Naive B cell (primary cell): ENCODE measurements around the gene DMTF1. TPM values are rescaled to one million over a fixed set of nuclear protein-coding genes. Genes with fewer than 3 reads are reported as not detected.
"Not testable (repeated sequence)": the region's sequence is repeated elsewhere in the genome, so short reads cannot be mapped to it uniquely, and the experiment has no call there.

ENCODE experiments used
- ATAC-seq, 2 donors: fragments of 150-1000 bp; cut with Tn5 transposase; 2 replicates each; pipeline ENCODE4 v1.10.0; 2021; ENCODE audit warnings: low read depth in 2 of 2, mild to moderate bottlenecking in 2 of 2, moderate library complexity in 2 of 2
- DNase-seq: peaks from one replicate; pipeline ENCODE4 v3.0.0; 2022
- H3K27ac Mint-ChIP-seq, 6 donors: one replicate each; pipeline ENCODE4 v1.8.0; 2020 to 2022; ENCODE audit warnings: mild to moderate bottlenecking in 6 of 6, mixed read lengths in 6 of 6, moderate library complexity in 5 of 6, inconsistent platforms in 2 of 6
- H3K27me3 Mint-ChIP-seq, 3 donors: one replicate each; pipeline ENCODE4 v1.8.0; 2021 to 2022; ENCODE audit warnings: mixed read lengths in 3 of 3, mild to moderate bottlenecking in 1 of 3
- H3K36me3 Mint-ChIP-seq, 2 donors: one replicate each; pipeline ENCODE4 v1.8.0; 2020 to 2022; ENCODE audit warnings: mixed read lengths in 2 of 2, inconsistent platforms in 1 of 2, mild to moderate bottlenecking in 1 of 2
- H3K4me1 Mint-ChIP-seq, 3 donors: one replicate each; pipeline ENCODE4 v1.8.0; 2020 to 2022; ENCODE audit warnings: mixed read lengths in 3 of 3, inconsistent platforms in 1 of 3, mild to moderate bottlenecking in 1 of 3, moderate library complexity in 1 of 3
- H3K4me3 Mint-ChIP-seq, 8 donors: one replicate each; pipeline ENCODE4 v1.8.0; 2020 to 2022; ENCODE audit warnings: mild to moderate bottlenecking in 8 of 8, mixed read lengths in 8 of 8, moderate library complexity in 8 of 8, inconsistent platforms in 2 of 8
- H3K9me3 Mint-ChIP-seq, 7 donors: one replicate each; pipeline ENCODE4 v1.8.0; 2020 to 2022; ENCODE audit warnings: mixed read lengths in 7 of 7, mild to moderate bottlenecking in 5 of 7, inconsistent platforms in 2 of 7, moderate library complexity in 1 of 7
- polyA plus RNA-seq, 6 donors: library from polyadenylated mRNA; unstranded; fragments of 300-500 nt; fragmentation: Illumina TruSeq; gene quantifications; one replicate each; pipeline ENCODE4 v1.2.3, GENCODE V29; 2021; ENCODE audit warnings: low read depth in 6 of 6

The DMTF1 gene, protein sequence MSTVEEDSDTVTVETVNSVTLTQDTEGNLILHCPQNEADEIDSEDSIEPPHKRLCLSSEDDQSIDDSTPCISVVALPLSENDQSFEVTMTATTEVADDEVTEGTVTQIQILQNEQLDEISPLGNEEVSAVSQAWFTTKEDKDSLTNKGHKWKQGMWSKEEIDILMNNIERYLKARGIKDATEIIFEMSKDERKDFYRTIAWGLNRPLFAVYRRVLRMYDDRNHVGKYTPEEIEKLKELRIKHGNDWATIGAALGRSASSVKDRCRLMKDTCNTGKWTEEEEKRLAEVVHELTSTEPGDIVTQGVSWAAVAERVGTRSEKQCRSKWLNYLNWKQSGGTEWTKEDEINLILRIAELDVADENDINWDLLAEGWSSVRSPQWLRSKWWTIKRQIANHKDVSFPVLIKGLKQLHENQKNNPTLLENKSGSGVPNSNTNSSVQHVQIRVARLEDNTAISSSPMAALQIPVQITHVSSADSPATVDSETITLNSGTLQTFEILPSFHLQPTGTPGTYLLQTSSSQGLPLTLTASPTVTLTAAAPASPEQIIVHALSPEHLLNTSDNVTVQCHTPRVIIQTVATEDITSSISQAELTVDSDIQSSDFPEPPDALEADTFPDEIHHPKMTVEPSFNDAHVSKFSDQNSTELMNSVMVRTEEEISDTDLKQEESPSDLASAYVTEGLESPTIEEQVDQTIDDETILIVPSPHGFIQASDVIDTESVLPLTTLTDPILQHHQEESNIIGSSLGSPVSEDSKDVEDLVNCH
- 10 to 100 TPM; 25.3 to 76.6 (median 45.2) TPM for polyA plus RNA-seq

DNA sequence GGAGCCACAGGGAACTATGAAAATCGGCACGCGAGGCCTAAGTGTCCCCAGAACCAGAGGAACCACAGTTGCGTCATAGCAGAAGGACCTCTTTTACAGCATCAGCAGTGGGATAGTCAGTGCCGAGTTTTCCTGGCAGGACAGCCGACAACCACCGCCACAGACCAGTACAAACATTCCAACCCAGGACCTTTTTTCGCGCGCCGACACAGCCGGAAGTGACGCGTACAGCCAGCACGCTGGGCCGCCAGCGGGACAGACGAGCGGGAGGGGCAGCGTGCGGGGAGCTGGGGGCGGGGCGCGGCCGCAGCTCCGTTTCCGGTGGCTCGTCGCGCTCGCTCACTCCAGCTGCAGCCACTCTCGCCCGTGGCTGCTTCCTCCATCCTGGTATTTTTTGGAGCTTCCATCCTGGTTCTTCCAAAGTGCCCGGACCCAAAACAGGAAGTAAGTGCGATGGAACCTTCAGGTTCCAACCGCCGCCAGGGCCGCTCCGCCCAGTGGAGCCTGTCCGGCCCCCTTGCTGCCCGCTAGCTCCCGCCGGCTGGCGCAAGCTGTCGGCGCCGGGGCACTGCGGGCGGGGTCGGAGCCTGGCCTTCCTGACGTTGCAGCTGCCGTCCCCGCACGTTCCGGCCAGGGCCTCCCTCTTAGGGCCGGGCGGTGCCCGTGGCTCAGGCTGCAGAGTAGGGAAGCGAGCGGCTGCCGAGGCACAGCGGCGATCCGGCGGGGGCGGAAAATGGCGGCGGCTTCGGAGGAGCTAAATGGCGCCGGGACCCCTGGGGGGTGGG lies at the start of gene DMTF1:
Gene DMTF1 (plus strand): TSS at position 342 of the 785 bp plus-strand sequence. CDS start 12,489 bp downstream, outside the sequence.
- Mint-ChIP-seq H3K27ac (peak within 1 kb of the TSS; percentile 99 to 100 (median 99)), H3K4me1 (peaks cover 25 to 44% (median 33%) of the 10 kb centered on the region in 3 donors), H3K4me3 (peak within 1 kb of the TSS; percentile 92 to 98 (median 97)), H3K36me3 (no peaks in the 10 kb centered on the region), H3K27me3 (no peaks in the 10 kb centered on the region), H3K9me3 (no peaks in the 10 kb centered on the region)
- ATAC-seq (peak; percentile 81 to 82), DNase-seq (peak; percentile 87)

DNA sequence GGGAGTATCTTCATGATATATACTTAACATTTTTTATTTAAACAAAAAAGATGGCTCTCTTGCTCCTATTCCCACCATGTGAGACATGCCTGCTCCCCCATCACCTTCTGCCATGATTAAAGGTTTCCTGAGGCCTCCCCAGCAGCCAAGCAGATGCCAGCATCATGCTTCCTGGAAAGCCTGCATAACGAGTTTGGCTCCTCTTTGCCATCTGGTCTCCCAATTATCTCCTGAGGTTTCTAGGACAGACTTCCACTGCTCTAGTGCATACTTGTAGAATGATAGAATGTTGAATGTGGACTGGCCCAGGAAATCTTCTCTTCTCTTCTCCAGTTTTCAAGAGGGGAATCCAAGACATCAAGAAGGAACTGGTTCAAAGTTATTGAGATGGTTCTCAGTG lies 46.9 kb upstream of the DMTF1 start:
- Mint-ChIP-seq H3K9me3 (peaks cover 0 to 4% (median 0%) of the 10 kb centered on the region in 7 donors), H3K4me1 (no peaks in the 10 kb centered on the region), H3K27me3 (peaks cover 11 to 36% (median 28%) of the 10 kb centered on the region in 3 donors), H3K36me3 (no peaks in the 10 kb centered on the region), H3K4me3 (no peak overlapping the region), H3K27ac (no peak overlapping the region)
- no peak for DNase-seq
- ATAC-seq: no peak

DNA sequence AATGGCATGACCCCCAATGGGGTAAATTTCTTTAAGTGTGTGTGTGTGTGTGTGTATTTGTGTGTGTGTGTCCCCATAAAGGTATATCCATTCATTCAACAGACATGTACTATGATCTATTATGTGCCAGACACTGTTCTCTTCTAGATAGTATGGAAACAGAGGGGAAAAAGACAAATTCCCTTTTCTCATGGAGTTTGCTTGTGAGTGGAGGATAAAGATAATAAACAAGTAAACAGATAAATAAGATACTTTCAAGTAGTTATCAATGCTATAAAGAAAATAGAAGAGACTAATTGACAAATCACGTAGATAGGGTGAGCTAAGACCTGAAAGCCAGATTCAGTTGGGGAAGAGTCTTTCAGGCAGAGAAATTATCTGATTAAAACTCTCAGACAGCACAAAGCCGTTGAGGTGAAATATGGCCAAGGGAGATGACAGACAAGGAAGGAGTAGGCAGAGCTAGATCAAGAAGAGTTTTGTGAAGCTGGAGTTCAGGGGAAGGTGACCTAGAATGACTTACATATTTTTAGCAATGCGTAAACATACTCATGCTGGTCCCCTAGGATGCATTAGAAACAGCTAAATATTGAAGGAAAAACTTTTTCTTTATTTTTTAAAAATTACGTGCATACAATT lies 45.2 kb upstream of the DMTF1 start:
- H3K4me3 Mint-ChIP-seq: no peak overlapping the region
- H3K4me1 Mint-ChIP-seq: no peaks in the 10 kb centered on the region
- no peak overlapping the region for H3K27ac Mint-ChIP-seq
- ATAC-seq (no peak), DNase-seq (no peak)
- no peaks in the 10 kb centered on the region for H3K36me3 Mint-ChIP-seq
- peaks cover 11 to 28% (median 24%) of the 10 kb centered on the region in 3 donors for H3K27me3 Mint-ChIP-seq
- H3K9me3 Mint-ChIP-seq: peaks cover 0 to 4% (median 0%) of the 10 kb centered on the region in 7 donors

DNA sequence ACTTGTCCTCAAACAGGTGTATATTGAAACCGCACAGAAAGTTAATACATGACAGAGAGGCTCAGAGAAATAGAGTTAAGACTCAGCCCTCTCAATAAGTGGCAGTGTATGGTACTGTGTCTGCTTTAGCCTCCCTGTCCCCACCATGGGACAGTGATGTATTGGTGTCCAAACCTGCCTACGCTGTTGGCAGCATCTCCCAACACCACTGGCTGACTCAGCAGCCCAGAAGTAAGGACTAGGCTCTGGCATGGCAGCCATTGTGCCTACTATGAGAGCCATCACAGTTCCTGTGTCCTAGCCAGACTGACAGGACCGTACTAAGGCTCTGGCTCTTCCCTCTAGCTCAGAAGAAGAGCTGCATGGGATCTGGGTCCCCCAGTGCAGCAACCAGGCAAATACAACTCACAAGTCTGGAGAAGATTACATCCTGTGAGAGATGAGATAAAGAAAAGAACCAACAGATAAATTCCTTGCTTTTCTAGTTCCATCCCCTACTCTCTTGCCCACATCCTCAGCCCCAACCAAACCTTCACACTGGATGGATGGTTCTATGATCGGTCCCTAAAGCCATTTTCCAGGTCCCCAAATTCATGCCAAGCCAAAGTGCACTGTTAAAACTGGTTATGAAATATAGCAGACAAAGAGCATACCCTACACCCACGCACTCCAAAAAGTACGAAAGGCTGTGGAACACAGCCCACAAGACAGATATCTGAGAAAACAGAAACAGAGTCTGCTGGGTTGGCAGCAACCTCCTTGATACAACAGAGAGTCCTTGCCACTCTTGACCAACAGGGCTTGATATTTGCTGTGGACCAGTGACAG lies 44.1 kb upstream of the DMTF1 start:
- Mint-ChIP-seq H3K36me3 (no peaks in the 10 kb centered on the region), H3K4me1 (no peaks in the 10 kb centered on the region), H3K27me3 (peaks cover 11 to 28% (median 22%) of the 10 kb centered on the region in 3 donors), H3K4me3 (no peak overlapping the region), H3K27ac (peak overlapping the region in 2 of 6 donors; percentile 11 to 35), H3K9me3 (peaks cover 0 to 5% (median 3%) of the 10 kb centered on the region in 7 donors)
- DNase-seq: no peak
- no peak for ATAC-seq

DNA sequence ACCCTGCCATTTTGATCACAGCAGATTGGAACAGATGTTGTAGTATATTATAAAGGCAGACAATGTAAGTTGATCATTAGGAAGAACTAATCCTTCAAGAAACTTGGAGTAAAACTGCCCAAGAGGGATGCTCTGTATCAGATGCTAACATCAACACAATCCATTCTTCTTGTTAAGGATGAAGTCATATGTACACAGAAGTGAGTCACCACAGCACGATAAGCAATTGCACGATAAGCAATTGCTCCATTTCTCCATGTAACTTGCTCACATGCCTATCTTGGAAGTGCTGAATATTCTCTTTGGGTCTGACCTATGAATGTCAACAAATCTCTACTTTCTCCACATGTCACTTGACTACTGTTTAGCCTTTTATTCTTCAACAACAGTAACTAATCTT lies 41.5 kb upstream of the DMTF1 start:
- Mint-ChIP-seq H3K9me3 (peaks cover 0 to 16% (median 9%) of the 10 kb centered on the region in 7 donors), H3K27me3 (peaks cover 13 to 22% (median 22%) of the 10 kb centered on the region in 3 donors), H3K36me3 (peaks cover 9 to 10% of the 10 kb centered on the region in 2 donors), H3K4me1 (no peaks in the 10 kb centered on the region), H3K27ac (no peak overlapping the region), H3K4me3 (no peak overlapping the region)
- DNase-seq (no peak), ATAC-seq (no peak)

DNA sequence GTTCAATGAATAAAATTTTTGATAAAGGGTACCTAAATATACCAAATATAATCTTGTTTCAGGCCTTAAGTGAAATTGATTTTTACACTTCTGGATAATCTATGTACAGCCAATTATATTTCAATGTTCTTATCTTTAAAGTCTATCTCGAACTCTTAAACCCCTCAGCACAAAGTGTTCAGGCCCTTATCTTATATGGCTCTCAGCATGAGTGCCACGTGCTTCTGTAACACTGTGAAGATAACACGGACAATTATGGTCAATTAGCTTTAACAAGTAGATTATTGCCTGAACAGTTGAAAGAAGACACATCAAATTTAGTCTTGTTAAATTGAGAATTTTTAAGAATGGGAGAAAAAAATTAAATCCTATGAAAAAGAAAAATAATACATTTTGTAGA lies 40.4 kb upstream of the DMTF1 start:
- peaks cover 0 to 16% (median 9%) of the 10 kb centered on the region in 7 donors for H3K9me3 Mint-ChIP-seq
- DNase-seq (no peak), ATAC-seq (no peak)
- H3K27me3 Mint-ChIP-seq: peaks cover 13 to 19% (median 16%) of the 10 kb centered on the region in 3 donors
- no peak overlapping the region for H3K27ac Mint-ChIP-seq
- H3K36me3 Mint-ChIP-seq: peaks cover 9 to 10% of the 10 kb centered on the region in 2 donors
- no peak overlapping the region for H3K4me3 Mint-ChIP-seq
- H3K4me1 Mint-ChIP-seq: no peaks in the 10 kb centered on the region

DNA sequence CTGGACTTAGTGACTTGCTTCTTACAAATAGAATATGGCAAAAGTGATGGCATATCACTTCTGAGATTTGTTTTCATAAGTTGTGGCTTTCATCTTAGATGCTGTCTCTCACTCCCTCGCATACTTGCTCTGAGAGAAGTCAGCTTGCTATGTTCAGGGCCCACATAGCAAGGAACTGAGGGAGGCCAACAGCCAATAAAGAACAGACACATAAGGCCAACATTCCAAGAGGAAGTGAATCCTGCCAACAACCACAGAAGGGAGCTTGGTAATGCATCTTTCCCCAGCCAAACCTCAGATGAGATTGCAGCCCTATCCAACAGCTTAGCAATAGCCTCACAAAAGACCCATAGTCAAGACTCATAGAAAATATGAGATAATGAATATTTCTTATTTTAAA lies 39.2 kb upstream of the DMTF1 start:
- Mint-ChIP-seq H3K4me3 (no peak overlapping the region), H3K27ac (peak overlapping the region in 1 of 6 donors; percentile 49), H3K36me3 (peaks cover 9 to 10% of the 10 kb centered on the region in 2 donors), H3K4me1 (no peaks in the 10 kb centered on the region), H3K9me3 (peaks cover 0 to 16% (median 9%) of the 10 kb centered on the region in 7 donors), H3K27me3 (peaks cover 5 to 9% (median 7%) of the 10 kb centered on the region in 3 donors)
- ATAC-seq: no peak
- DNase-seq: no peak

DNA sequence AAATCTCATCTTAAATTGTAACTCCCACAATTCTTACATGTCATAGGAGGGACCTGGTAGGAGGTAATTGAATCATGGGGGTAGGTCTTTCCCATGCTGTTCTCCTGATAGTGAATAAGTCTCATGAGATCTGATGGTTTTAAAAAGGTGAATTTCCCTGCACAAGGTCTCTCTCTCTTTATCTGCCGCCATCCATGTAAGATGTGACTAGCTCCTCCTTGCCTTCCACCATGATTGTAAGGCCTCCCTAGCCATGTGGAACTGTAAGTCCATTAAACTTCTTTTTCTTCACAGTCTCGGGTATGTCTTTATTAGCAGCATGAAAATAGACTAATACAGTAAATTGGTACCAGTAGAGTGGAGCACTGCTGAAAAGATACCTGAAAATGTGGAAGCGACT lies 38.3 kb upstream of the DMTF1 start:
- Mint-ChIP-seq H3K27ac (peak overlapping the region in 1 of 6 donors; percentile 42), H3K9me3 (peaks cover 0 to 16% (median 9%) of the 10 kb centered on the region in 7 donors), H3K36me3 (peaks cover 9 to 10% of the 10 kb centered on the region in 2 donors)
- H3K4me1 Mint-ChIP-seq, DNase-seq, ATAC-seq, H3K4me3 Mint-ChIP-seq, H3K27me3 Mint-ChIP-seq: not testable (repeated sequence)

DNA sequence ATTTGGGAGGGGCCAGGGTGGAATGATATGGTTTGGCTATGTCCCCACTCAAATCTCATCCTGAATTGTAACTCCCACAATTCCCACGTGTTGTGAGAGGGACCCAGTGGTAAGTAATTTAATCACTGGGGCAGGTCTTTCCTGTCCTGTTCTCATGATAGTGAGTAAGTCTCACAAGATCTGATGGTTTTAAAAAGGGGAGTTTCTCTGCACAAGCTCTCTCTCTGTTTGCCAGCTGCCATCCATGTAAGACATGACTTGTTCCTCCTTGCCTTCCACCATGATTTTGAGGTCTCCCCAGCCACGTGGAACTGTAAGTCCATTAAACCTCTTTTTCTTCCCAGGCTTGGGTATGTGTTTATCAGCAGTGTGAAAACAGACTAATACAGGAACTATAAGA lies 36.5 kb upstream of the DMTF1 start:
- not testable (repeated sequence) for H3K27ac Mint-ChIP-seq, H3K27me3 Mint-ChIP-seq, ATAC-seq, H3K4me3 Mint-ChIP-seq, H3K4me1 Mint-ChIP-seq, DNase-seq
- peaks cover 0 to 16% (median 9%) of the 10 kb centered on the region in 7 donors for H3K9me3 Mint-ChIP-seq
- H3K36me3 Mint-ChIP-seq: peaks cover 9 to 10% of the 10 kb centered on the region in 2 donors

DNA sequence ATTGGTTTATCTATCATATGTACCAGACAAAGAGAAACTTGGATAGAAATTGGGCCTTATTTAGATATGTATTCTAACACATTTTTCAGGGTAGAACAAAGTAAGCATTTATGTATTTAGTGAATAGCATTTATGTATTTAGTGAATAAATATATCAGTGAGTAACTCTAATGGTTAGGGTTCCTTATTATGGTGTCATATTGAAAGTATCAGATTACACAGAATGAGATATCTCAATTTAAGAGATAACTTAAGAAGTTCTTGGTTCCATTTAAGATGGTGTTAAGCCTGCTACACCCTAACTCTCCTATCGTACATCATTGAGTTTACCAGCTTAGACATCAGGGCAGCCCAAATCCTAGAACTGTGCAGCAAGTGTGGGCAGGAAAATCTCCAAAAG lies 35.9 kb upstream of the DMTF1 start:
- Mint-ChIP-seq H3K27me3 (peaks cover 0 to 9% (median 0%) of the 10 kb centered on the region in 3 donors), H3K4me1 (no peaks in the 10 kb centered on the region), H3K36me3 (peaks cover 9 to 10% of the 10 kb centered on the region in 2 donors), H3K4me3 (no peak overlapping the region), H3K27ac (no peak overlapping the region), H3K9me3 (peaks cover 0 to 16% (median 9%) of the 10 kb centered on the region in 7 donors)
- ATAC-seq (no peak), DNase-seq (no peak)

DNA sequence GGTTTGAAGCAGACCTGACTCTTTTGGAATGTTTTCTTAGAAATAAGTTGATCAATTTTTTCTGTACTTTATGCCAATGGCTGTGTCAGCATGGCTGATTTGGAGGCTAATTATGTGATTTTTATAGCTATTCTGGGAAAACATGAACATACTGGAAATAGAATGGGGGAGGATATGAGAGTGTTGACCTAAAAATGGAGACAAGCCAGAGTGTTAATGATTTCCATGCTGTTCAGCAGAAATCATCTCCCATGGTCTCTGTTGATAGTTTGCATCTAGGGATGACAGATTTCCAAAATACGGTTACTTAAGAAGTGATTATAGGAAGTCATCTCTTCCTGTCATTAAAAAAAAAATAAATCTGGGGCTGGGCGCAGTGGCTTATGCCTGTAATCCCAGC lies 32.7 kb upstream of the DMTF1 start:
- H3K9me3 Mint-ChIP-seq: peaks cover 0 to under 1% (median 0%) of the 10 kb centered on the region in 7 donors

DNA sequence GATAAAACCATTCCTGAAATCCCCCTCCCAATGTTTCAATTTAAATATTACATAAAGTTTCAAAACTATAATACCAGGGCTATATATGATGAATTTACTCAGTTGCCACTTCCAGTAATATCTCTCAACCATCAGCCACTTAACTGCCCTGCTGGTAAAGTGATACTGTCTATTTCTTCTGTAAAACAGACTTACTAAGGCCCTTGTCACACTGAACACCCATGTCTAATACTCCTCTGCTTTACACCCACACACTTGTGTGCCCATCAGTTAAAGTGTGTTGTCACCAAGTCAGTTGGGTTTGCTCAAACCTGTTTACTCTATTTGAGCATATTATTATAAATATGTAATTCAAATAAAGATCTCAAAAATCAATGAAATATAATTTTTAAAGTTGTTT lies 29.1 kb upstream of the DMTF1 start:
- H3K9me3 Mint-ChIP-seq: no peaks in the 10 kb centered on the region
- no peak for DNase-seq

More for the DNA sequence above, 32.7 kb upstream of the DMTF1 start:
- ATAC-seq (no peak), DNase-seq (no peak)
- Mint-ChIP-seq H3K27ac (no peak overlapping the region), H3K36me3 (no peaks in the 10 kb centered on the region), H3K4me3 (no peak overlapping the region), H3K27me3 (peaks cover 0 to 3% (median 0%) of the 10 kb centered on the region in 3 donors), H3K4me1 (no peaks in the 10 kb centered on the region)

More for the DNA sequence above, 29.1 kb upstream of the DMTF1 start:
- Mint-ChIP-seq H3K27me3 (peaks cover 4 to 8% (median 6%) of the 10 kb centered on the region in 3 donors), H3K4me1 (no peaks in the 10 kb centered on the region), H3K36me3 (no peaks in the 10 kb centered on the region), H3K4me3 (no peak overlapping the region), H3K27ac (no peak overlapping the region)
- ATAC-seq: no peak
